ENCODE data around the gene ZBTB20.

ZBTB20 gene

DNA sequence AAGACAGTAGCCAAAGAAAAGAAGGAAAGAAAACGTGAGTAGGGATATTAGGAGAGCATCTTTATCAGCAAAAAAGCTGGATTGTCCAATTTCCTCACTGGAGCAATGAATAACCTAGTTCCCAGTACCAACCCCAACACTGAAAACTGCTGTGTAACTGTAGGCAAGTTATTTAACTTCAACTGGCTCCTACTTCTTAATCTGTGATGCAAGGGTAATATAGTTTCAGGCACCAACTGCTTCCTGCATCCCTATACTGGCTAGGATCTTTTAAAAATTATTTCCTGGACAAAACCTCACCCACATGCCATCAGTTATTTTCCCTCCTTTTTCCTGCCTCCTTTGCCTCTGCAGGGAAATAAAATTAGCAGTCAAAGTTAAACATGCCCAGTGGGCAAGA, 59.6 kb downstream of the ZBTB20 start:
- no peaks in the 10 kb centered on the region for H3K9me3 Mint-ChIP-seq
- no peak for ATAC-seq (replicated peaks)
- no peaks in the 10 kb centered on the region for H3K27me3 Mint-ChIP-seq
- DNase-seq, result no peak
- no peak overlapping the region for H3K4me3 Mint-ChIP-seq
- no peak overlapping the region for H3K27ac Mint-ChIP-seq
- H3K4me1 Mint-ChIP-seq, result peaks cover 1 to 14% of the 10 kb centered on the region in 2 donors
- H3K36me3 Mint-ChIP-seq, result no peaks in the 10 kb centered on the region

DNA sequence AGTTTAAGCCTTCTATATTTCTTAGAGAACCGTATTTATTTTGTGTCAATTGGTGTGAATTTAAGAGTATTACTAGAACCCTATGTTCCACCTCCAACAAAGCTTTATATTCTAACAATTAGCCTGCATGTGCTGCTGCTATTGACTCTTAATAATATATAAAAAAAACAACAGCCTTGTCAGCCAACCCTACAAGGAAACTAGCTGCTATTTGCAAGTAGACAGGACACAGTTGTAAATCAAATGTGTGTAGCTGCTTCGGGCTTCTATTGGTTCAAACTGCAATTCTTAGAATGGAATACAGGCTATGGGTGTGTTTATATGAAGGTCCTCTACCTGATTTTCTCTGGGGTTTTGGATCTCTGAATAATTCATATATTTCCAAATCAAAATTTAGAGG, 60.7 kb downstream of the ZBTB20 start:
- DNase-seq (no peak), ATAC-seq (replicated peaks) (no peak)
- Mint-ChIP-seq H3K36me3 (no peaks in the 10 kb centered on the region), H3K4me3 (no peak overlapping the region), H3K27ac (no peak overlapping the region), H3K27me3 (no peaks in the 10 kb centered on the region), H3K9me3 (no peaks in the 10 kb centered on the region), H3K4me1 (peaks cover 3 to 15% of the 10 kb centered on the region in 2 donors)

DNA sequence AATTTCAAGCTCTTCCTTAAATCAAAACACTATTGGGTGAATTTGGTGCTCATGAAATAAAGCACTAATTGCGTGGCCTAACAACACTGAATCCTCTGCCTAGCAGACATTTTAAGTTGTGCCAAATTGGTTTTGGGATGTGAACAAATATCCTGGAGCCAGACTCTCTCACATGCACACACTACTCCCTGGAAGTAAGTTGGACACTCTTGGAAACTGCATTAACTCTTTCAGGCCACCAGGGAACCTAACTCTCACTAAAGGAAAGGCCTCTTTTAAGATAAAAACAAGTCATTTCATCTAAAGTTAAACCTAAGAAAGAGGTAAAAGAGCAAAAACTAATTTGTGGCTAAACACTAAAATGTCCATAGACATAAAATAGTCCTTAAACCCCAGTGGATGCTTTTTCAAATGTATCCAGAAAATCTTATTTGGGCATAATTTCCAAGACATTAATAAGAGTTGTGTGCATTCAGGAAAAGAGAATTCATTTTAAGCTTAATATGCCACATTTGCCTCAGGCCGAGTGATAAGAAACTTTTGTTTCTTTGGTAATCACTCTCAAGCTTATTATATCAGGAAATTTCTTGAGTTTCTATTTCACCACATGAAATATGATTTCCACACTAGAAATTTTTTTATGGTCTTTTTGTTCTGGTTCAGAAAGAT, 61.8 kb downstream of the ZBTB20 start:
- DNase-seq (no peak), ATAC-seq (replicated peaks) (no peak)
- Mint-ChIP-seq H3K27me3 (no peaks in the 10 kb centered on the region), H3K4me1 (peaks cover 6 to 21% of the 10 kb centered on the region in 2 donors), H3K27ac (no peak overlapping the region), H3K4me3 (no peak overlapping the region), H3K36me3 (no peaks in the 10 kb centered on the region), H3K9me3 (no peaks in the 10 kb centered on the region)

DNA sequence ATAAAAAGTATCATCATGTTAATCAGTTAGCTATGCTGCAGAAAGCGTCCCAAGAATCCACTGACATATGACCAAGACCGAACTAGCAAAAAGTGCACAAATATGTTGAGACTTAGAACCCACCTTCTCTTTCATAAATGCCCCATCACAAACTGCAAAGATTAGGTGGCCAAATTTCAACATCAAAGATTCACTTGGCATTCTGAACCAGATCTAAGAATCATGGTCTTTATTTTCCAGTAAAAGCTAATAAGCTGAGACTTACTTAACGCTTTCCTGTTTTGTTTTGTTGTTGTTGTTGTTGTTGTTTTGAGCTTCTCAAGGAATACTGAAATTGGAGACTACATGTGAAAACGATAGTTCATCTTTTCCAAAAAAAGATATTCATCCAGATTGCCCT, 62.4 kb downstream of the ZBTB20 start:
- no peaks in the 10 kb centered on the region for H3K36me3 Mint-ChIP-seq
- DNase-seq, result no peak
- ATAC-seq (replicated peaks), result no peak
- H3K27me3 Mint-ChIP-seq, result no peaks in the 10 kb centered on the region
- H3K4me1 Mint-ChIP-seq, result peaks cover 6 to 21% of the 10 kb centered on the region in 2 donors
- H3K9me3 Mint-ChIP-seq, result no peaks in the 10 kb centered on the region
- no peak overlapping the region for H3K4me3 Mint-ChIP-seq
- no peak overlapping the region for H3K27ac Mint-ChIP-seq

DNA sequence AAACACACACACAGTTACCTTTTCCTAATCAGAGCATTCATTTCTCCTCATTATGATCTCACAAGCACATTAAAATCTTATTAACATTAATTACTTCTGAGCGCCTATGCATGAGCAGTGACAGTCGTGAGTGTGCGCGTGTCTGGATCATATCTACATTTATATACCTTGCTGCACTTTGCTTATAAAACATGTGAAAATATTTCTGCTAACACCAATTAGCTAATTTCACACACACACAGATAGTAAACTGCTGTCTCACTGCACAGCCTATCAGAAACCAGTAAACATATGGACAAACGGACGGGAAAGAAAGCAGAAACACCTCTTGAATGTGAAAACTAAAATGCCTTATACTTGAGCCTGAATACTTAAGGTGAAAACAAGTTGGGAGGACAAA, 64.8 kb downstream of the ZBTB20 start:
- Mint-ChIP-seq H3K27me3 (no peaks in the 10 kb centered on the region), H3K36me3 (no peaks in the 10 kb centered on the region), H3K4me1 (peaks cover 6 to 13% of the 10 kb centered on the region in 2 donors), H3K27ac (no peak overlapping the region), H3K9me3 (no peaks in the 10 kb centered on the region), H3K4me3 (no peak overlapping the region)
- DNase-seq (no peak), ATAC-seq (replicated peaks) (no peak)

DNA sequence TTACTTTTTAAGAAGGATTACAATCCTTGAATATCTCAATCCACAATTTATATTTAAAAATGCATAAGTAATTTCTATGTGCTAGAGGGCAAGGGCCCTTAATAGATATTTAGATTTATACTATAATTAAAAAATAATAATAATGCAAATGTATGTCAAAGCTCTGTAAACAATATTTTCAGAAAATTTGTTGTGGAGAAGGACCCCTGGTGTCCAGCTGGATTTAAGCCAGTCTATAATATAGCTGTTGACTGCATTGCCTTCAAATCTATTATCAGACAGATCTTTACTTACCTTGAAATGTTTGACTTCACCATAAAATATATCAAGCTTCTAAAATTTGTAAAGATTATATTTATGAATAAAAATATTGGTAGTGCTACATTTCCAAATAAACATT, 65.6 kb downstream of the ZBTB20 start:
- Mint-ChIP-seq H3K9me3 (peaks cover 0 to 1% of the 10 kb centered on the region in 2 donors), H3K4me3 (no peak overlapping the region), H3K27me3 (no peaks in the 10 kb centered on the region), H3K4me1 (peaks cover 7 to 18% of the 10 kb centered on the region in 2 donors), H3K27ac (no peak overlapping the region), H3K36me3 (peaks cover 5% of the 10 kb centered on the region in 2 donors)
- ATAC-seq (replicated peaks) (no peak), DNase-seq (no peak)

DNA sequence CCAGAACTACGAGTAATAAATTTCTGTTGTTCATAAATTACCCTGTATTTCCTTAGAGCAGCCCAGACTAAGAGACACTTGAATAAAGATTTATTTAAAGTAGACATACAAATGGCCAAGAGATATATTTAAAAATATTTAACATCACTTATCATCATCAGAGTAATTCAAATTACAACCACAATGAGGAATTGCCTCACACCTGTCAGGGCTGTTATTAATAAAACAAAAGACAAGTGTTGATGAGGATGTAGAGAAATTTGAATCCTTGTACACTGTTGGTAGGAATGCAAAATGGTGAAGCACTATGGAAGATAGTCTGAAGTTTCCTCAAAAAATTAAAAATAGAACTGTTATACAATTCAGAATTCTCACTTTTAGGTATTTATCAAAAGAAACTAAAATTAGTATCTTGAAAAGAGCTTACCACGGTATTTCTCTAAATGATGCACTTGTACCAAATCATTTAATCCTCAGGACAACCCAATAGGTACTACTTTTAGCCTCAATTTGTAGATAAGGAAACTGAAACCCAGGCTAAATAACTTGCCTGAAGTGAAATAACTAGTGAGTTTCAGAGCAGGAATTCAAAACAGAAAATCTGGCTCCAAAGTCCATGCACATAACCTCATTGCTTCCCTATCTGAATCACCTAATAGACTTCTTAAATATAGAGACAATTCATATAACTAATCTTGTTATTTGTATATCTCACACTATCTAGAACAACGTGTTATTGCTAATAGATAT, 69.4 kb downstream of the ZBTB20 start:
- H3K27me3 Mint-ChIP-seq, result no peaks in the 10 kb centered on the region
- H3K4me1 Mint-ChIP-seq, result peaks cover 6 to 12% of the 10 kb centered on the region in 2 donors
- H3K27ac Mint-ChIP-seq, result no peak overlapping the region

DNA sequence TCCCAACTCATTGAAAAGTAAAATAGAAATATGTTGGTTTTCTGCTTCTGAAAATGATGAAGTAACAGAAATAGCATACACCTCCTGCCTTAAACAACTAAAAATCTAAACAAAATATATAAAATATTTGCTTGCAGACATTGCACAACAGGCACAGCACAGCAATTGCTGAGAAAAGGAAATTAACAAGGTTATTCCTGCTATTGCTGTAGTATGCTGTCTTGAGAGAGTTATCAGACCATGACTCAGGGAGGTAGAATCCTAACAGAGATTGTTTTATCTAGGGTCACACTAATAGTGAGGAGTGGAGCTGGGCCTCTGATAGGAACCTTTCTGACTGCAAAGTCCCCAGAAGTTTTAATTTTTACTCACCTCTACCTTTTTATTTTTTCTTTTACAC, 72.6 kb downstream of the ZBTB20 start:
- DNase-seq, result no peak
- Mint-ChIP-seq H3K27ac (no peak overlapping the region), H3K36me3 (peaks cover 13 to 23% of the 10 kb centered on the region in 2 donors), H3K27me3 (no peaks in the 10 kb centered on the region), H3K4me3 (no peak overlapping the region), H3K4me1 (peaks cover 5 to 8% of the 10 kb centered on the region in 2 donors), H3K9me3 (peaks cover 1 to 4% of the 10 kb centered on the region in 2 donors)
- no peak for ATAC-seq (replicated peaks)

More for the DNA sequence above, 69.4 kb downstream of the ZBTB20 start:
- DNase-seq (no peak), ATAC-seq (replicated peaks) (no peak)
- Mint-ChIP-seq H3K36me3 (peaks cover 10 to 18% of the 10 kb centered on the region in 2 donors), H3K9me3 (peaks cover 1 to 4% of the 10 kb centered on the region in 2 donors), H3K4me3 (no peak overlapping the region)

DNA sequence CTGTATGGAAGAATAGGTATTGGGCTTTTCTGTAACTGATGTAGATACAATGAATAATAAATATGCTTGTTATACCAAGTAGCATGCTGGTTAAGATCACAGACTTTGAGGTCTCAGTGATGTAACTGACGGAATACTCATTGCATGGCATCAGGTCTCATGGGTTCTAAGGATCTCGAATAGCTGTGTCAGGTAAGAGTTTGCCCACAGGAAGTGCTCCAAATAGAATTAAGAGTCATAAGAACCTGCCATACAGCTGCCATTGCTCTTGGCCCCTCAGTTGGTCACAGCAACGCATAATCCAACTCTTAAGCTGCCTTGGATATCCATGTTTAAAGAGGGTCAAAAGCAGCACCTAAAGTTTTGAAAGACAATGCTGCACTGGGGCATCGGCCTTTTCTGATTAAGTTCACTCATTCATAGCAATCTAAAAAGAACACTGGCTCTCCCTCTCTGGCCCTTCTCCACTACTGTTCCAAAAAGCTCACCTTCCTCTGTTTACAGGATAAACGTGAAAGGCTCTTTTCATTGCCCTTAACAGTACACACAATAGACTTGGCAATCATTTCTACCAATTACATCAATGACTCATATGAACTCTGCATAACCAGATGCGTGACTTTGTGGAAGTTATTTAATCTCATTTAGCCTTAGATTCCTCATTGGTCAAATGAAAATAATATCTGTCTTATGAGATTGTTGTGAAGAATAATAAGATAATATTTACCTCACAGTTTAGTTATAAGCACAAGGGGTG, 74.6 kb downstream of the ZBTB20 start:
- Mint-ChIP-seq H3K27ac (no peak overlapping the region), H3K4me3 (no peak overlapping the region), H3K27me3 (no peaks in the 10 kb centered on the region), H3K36me3 (peaks cover 13 to 27% of the 10 kb centered on the region in 2 donors), H3K9me3 (peaks cover 1 to 4% of the 10 kb centered on the region in 2 donors), H3K4me1 (peaks cover 11 to 13% of the 10 kb centered on the region in 2 donors)
- DNase-seq (no peak), ATAC-seq (replicated peaks) (no peak)

DNA sequence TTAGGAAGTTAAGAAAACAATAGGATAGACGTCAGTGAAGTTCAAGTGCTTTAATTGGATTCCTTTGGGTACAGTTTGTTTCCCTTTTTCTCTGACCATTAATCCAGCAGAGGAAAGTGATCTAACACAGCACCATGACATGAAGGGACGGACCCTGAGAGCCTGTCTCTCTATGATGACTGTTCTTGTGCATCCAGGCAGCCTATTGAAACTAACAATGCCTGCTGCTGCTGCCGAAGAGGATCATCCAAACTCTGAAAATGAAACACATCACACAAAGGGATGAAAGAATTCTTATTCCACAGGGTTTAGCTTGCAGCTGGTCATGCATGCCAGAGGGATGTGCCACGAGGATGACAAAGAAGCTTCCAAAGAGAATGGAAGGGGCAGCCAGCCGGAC, 75.5 kb downstream of the ZBTB20 start:
- no peaks in the 10 kb centered on the region for H3K27me3 Mint-ChIP-seq
- peaks cover 7 to 10% of the 10 kb centered on the region in 2 donors for H3K4me1 Mint-ChIP-seq
- ATAC-seq (replicated peaks) (no peak), DNase-seq (no peak)
- H3K4me3 Mint-ChIP-seq, result no peak overlapping the region
- H3K36me3 Mint-ChIP-seq, result peaks cover 9 to 24% of the 10 kb centered on the region in 2 donors
- no peak overlapping the region for H3K27ac Mint-ChIP-seq
- peaks cover 0 to 4% of the 10 kb centered on the region in 2 donors for H3K9me3 Mint-ChIP-seq

DNA sequence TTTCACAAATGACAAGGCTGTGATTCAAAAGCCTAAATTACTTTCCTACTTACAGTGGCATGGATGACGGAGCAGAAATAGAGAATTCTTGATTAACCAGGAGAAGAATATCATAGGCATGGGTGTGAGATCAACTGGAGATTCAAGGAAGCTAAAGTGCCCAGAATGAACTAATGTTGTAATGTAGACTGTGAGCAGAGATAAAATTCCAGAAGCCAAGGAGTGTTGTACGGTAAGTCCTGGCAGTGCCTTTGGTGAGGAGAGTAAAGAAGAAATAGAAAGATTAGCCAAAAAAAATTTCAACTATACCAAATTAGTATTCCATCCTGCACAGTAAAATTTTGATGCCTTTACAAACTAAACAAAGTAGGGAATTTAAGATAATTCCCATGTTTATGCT, 75.9 kb downstream of the ZBTB20 start:
- Mint-ChIP-seq H3K4me3 (no peak overlapping the region), H3K27me3 (no peaks in the 10 kb centered on the region), H3K9me3 (peaks cover 0 to 4% of the 10 kb centered on the region in 2 donors), H3K36me3 (peaks cover 9 to 23% of the 10 kb centered on the region in 2 donors), H3K4me1 (peaks cover 7 to 14% of the 10 kb centered on the region in 2 donors), H3K27ac (no peak overlapping the region)
- ATAC-seq (replicated peaks), result no peak
- no peak for DNase-seq

DNA sequence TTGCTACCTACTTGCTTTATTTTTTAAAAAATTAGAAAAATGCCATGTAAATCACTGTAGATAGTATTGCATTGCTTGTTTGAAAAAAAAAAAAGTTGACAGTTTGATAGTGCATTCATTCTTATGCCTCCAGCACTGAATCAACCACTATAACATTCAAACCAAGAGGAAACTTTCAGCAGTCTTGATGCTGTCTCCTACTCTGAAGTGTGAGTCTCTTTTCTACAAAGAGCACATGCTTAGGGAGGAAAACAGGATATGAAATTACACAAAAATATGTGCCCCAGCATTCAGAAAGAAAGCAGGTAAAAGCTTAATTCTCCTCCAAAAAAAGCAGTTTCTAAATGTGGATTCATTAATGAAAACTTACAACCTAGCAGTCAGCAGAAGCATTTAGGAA, 78.3 kb downstream of the ZBTB20 start:
- H3K4me1 Mint-ChIP-seq, result peaks cover 7 to 16% of the 10 kb centered on the region in 2 donors
- no peak overlapping the region for H3K4me3 Mint-ChIP-seq
- no peaks in the 10 kb centered on the region for H3K9me3 Mint-ChIP-seq
- no peak for DNase-seq
- ATAC-seq (replicated peaks), result no peak
- H3K27ac Mint-ChIP-seq, result no peak overlapping the region
- H3K27me3 Mint-ChIP-seq, result no peaks in the 10 kb centered on the region
- H3K36me3 Mint-ChIP-seq, result peaks cover 12 to 24% of the 10 kb centered on the region in 2 donors

DNA sequence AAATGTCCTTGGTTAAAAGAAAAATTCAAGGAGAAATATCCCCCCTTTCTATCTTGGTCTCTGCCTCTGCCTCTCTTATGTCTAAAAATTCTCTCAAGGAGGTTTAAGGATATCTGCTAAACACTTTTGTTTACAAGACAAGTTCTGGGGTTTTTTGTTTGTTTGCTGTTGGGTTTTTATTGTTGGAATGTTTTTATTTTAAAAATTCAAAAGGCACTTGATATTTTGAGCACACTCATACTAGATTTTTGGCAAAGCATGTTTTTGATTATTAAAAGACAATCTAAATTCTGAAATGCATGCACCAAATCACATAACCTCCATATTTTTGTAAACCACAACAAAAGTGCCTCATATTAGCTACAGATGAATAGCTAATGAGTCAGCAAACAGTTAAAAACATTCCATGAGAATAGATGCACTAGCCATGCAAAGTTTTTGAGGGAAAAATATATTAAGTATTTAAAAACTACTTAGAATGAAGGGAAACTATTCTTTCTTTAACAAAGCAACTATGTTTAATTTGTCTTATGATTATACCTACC, 84.6 kb downstream of the ZBTB20 start:
- peaks cover 4% of the 10 kb centered on the region in 2 donors for H3K9me3 Mint-ChIP-seq
- no peaks in the 10 kb centered on the region for H3K27me3 Mint-ChIP-seq
- peaks cover 0 to 7% of the 10 kb centered on the region in 2 donors for H3K4me1 Mint-ChIP-seq
- no peak for ATAC-seq (replicated peaks)
- no peak overlapping the region for H3K4me3 Mint-ChIP-seq
- no peak overlapping the region for H3K27ac Mint-ChIP-seq
- H3K36me3 Mint-ChIP-seq, result peaks cover 9 to 25% of the 10 kb centered on the region in 2 donors
- DNase-seq, result no peak

DNA sequence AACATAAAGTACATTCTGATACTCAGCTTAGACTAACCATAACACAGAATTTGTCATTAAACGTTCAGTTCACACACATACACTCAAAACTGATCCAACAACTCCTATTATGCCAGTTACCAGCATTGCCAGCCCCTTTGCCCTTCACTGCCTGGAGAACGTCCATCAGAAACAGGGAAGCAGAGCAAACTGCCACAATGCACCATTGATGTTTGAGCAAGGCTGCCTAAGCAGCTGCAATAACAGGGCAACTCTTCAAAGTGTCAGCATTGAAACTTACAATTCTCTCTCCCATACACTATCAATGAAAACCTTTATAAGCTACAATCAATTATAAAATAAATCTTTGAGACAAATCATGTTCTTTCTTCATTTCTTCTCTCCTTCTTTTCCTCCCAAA, 85.1 kb downstream of the ZBTB20 start:
- H3K27ac Mint-ChIP-seq, result no peak overlapping the region
- no peaks in the 10 kb centered on the region for H3K27me3 Mint-ChIP-seq
- no peak overlapping the region for H3K4me3 Mint-ChIP-seq
- H3K36me3 Mint-ChIP-seq, result peaks cover 9 to 25% of the 10 kb centered on the region in 2 donors
- ATAC-seq (replicated peaks), result no peak
- DNase-seq, result no peak
- peaks cover 4% of the 10 kb centered on the region in 2 donors for H3K9me3 Mint-ChIP-seq
- peaks cover 0 to 7% of the 10 kb centered on the region in 2 donors for H3K4me1 Mint-ChIP-seq

Measured in stimulated activated naive B cell treated with anti-CD40 and anti-IgM and Interleukin-4, amounts not matched to agents 10 μg/mL and 1 μg/mL and 100 μg/mL, for 72 hours (primary cell).